Right renal pelvis (tissue), 4 donors: ENCODE results near the gene TPP2. TPM values are rescaled to one million over a fixed set of nuclear protein-coding genes. Genes with fewer than 3 reads are reported as not detected.

Experiments
- DNase-seq, 4 donors: peaks; one replicate each; pipeline ENCODE4 v3.0.0-alpha.2; 2013; ENCODE audit warnings: low read depth in 4 of 4, low spot score in 3 of 4, missing footprints in 1 of 4
- polyA plus RNA-seq, 4 donors: library from polyadenylated mRNA; unstranded; fragments of 120-200 nt; gene quantifications; one replicate each; pipeline ENCODE4 v1.2.1, GENCODE V29; 2013; ENCODE audit not compliant: insufficient read length in 4 of 4

The TPP2 gene
- polyA plus RNA-seq, 4 donors: 51.4 to 70.7 (median 61.4) TPM

DNA sequence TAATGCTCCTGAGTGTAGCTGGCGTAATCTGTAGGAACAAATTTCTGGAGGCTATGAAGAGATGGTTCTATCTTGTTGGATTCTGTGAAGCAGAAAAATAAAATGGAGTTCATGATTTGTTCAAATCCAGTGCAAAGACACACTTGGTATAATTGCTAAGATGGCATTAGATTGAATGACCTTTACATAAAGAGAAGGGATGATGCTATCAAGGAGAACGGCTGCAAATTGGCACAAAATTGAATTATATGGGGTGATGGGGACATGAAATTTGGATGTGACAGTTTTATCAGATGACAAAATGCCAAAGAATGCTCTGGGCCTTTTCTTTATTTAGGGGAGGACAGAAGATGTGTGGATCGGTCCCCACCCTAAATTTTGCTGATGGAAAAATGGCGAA is 94.1 kb downstream of the TPP2 start:
- no peak for DNase-seq

DNA sequence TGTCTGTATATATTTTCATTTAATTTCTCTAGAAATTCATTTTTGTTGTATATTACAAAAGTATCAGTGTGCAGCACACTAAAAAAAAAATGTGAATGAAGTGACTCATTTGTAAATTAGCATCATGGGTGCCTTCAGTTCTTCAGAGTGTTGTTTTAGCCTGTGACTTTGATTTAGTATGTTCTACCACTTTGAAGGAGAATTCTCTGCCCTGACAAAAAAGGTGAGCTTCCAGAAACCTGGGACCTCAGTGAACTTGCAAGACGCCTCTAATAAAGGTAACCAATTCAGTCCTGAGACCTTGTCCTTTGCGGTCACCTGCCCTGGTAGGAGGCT is 95.7 kb downstream of the TPP2 start:
- no peak for DNase-seq

DNA sequence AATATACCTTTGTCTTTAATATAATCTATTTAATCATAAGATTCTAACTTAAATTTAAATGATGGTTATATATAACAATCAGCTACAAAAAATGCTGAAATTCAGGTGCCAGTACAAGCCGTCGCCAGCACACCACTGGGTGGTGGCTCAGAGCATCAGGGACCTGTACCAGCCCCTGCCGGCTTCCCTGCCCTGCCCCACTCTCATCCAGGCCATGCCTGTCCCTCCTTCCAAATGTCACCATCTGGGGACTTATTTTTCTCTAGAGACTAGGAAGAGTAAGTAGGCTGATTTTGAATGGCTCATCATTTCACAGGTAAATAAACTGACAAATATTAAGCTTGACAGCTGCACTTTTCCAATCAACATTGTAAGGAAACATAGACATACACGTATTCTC is 96.5 kb downstream of the TPP2 start:
- DNase-seq: no peak

DNA sequence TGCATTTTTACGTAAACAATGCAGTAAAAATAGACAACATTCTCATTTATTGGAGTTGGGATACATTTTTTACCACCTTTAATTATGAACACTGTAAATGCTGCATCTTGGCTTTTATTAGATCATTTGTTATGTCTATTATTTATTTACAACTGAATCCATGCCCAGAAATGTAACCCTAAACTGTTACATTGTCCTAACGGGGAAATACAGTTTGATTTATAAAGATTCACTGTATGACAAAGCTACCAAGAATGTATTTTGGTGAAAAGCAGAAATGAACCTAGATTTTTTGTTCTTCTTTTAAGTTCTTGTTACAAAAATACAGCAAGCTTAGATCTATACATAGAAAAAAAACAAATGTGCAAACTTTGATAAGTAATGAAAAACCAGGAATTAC is 97.0 kb downstream of the TPP2 start:
- no peak for DNase-seq

DNA sequence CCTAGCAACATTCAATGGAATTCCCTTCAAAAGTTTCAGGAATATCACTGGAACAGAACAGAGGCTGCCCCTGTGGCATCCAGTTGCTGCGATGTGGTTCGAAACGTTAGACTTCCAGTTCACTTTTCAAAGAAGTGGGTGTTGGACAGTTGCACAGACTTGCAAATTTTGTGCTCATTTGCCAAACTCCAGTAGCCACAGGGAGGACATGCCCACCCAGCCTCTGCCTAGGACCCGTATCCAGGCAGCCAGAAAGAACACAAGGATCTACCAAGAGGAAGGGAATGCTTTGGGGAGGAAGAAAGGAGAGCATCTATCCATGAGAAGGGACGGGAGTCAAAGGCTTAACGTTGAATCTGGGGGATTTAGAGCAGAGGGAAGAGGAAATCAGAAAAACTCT is 98.2 kb downstream of the TPP2 start, which contains the start of gene METTL21C:
METTL21C (minus strand) TSS at position 108 of the 400 bp plus-strand sequence. CDS start 546 bp downstream, outside the sequence.
- DNase-seq: no peak

DNA sequence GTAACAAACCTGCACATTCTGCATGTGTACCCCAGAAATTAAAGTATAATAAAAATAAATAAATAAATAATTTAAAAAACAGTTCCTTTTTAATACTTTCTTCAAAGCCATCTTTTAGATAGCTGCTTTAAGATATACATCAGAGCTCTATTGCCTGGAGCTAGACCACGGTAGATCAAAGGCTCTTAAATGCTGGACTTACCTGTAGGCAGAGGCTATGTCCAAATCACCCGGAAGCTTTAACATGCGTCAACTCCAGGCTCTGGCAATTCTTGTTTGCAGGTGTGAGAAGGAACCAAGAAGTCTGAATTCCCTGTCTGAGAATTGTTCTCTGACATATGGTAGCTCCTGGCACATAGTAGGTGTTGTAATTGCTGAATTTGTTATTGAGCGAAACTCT is 99.7 kb downstream of the TPP2 start:
- no peak for DNase-seq

DNA sequence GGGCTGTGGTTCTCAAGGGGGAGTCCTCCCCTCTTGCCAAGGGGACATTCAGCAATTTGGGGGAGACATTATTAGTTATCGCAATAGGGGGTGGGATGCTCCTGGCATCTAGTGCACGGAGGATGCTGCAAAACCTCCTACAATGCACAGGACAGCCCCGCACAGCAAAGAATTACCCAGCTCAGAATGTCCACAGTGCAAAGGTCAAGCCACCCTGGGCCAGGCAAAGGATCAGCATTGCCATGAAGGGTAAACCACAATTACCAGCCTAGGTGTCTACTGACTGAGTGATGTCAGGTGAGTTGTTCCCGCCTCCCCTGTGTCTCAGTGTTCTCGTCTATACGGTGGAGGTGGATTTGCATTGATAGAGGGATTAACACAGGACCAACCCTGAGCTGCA is 100.5 kb downstream of the TPP2 start:
- no peak for DNase-seq

DNA sequence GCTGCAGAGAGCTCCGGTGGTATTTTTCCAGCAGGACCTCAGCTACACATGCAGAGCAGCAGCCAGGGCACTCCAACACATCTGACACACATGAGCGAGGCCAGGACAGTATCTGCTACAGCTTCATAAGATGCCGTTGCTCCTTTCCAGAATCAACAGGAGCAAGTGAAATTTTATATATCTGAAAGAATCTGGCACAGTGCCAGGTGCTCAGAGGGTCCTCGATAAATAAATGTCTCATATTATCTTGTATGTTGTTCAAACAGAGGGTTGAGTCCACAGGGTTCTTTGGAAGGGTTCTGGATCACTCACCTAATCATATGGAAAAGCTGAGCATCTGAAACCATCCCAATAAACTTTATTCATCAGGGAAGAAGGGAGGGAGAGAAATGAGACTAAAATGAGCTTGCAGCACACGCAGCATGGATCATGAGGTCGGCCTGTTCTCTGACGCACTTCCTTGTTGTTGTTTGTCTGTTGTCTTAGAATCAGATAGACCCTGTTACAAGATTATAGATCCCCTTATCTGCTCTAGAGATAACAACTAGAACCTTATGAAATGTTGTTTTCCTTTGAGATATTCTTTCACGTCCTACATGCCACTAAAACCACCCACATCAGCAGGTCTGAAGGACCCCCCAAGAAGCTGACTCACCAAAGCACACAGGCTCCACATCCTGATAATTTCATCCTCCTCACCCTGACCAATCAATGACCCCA is 101.3 kb downstream of the TPP2 start:
- no peak for DNase-seq

DNA sequence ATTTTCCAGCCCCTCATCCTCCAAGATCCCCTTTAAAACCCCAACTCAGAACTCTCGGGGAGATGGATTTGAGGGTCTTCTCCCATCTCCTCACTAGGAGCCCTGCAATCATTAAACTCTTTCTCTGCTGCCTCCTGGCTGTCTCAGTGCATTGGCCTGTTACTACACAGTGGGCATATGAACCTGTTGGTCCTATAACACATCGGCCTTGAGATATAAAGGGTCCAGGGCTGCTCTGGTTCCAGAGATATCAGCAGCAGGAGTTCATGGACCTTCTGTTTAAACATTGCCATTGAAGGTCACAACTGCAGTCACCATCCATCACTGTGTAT is 101.8 kb downstream of the TPP2 start:
- no peak for DNase-seq

DNA sequence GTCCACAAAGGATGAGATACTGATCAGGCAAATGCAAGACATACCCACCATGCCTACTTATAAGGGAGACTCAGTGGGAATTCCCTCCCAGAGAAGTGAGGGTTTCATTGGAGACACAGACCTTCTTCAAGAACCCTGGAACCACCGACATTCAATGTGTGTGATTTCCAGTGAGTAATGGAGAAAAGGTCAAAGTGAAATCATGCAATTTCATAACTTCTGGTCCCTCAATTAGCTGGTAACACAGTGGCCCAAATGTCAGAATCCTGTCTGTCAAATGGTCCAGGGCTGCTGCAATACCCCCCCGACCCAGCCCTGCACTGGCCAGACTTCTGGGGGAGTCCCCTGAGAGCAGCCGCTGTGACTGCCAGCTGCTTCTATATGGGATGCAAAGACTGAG is 102.7 kb downstream of the TPP2 start:
- no peak for DNase-seq

DNA sequence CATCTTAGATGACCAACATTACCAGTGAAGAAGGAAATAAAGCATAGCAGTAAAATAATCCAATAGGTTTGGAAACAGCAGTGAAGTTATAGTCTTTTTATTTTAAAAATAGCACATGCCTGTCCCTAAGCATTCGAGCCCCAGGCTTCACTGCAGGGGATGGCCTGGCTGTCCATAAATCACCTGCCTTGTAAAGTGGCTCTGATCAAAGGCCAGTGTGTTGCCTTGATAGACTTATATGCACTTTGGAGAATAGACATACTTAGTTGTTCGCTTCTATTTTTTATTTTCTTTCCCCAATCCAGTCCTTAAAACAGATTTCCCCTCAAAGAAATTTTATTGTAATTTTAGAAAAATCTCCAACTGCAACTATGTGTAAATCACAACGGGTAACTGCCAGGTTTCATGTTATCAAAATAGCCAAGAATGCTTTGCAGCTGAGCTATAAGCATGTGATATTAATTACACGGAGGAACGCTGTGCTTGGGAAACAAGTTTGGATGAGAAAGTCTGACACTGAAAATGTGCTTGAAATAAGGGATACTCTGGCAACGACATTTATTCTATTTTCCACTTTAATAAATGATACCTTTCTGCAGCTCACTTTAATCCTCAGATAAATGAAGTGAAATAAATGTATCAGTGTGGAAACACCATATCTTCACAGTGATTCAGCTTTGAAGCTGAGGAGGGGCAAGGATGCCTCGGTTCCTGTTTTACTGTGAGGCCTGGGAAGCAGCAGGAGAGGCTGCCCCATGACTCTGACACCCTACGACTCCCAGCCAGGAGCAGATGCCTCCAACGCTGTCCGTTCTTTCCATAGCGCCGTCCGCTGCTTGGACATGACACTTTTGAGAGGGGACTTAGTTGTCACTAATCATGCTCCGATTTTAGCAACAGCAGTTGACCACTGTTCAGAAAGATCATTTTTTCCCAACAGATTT is 103.6 kb downstream of the TPP2 start:
- DNase-seq: no peak

DNA sequence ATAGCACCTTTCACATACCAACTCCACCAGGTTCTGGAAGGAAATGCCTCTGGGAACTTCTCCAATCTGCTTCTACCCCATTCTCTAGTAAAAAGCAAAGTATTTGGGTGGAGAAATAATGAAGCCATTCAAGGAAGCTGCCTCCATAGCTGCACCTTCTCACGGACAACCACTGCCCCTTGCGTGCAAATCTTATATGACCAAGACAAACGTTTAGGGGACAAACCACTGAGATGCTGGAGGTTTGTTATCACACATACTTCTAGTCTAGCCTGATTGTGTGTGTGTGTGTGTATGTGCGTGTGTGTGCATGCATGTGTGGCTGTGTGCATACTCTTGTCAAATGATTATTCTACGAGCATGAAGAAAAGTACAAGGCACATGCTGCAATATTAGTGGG is 104.5 kb downstream of the TPP2 start:
- no peak for DNase-seq

DNA sequence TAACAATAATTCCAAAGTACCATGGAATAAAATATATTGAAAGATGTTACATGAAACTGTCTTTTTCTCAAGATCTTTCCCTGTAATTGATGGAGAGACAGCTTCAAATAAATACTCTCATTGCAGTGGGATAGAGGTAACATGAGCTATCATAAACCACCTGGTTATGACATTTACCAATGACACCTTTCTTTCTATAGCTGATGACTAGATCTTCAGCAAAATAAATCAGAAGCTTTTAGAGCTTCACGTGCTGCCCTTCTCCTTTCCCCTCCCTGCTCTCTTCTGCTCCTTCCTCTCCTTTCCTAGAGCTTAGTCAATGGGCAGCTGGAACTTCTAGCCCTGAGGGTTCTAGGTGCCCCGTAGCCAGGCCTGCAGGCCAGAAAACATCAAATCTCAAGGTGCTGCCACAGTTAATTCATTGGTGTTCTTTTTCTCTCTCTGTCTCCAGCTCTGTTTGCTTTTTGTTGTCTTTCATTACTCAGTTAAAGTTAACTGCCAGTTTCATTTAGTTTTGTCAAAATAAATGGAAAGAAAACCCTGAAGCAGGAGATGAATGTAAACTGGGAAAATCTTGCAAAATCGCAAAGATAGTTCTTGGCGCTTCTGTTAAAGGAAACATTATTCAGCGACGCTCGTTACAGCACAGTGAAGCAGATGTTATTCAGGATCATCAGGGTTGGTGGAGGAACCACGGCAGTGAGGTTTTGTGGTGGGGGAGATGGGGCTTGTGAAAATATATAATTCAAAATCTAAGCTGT is 106.4 kb downstream of the TPP2 start:
- DNase-seq: no peak

DNA sequence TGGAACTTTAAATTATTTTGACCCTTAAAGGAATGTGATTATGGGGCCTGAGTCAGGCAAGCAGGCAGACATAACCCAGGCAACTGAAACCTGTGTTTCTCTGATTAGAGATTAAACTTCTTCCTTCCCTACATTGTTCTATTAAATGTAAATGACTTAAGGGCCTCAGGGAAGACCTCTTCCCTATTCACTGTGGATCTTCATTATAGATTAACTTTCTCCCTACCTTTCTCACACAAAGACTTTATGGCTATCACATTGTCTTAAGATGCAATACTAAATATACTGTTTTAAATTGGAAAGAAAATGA is 106.9 kb downstream of the TPP2 start:
- DNase-seq: no peak

DNA sequence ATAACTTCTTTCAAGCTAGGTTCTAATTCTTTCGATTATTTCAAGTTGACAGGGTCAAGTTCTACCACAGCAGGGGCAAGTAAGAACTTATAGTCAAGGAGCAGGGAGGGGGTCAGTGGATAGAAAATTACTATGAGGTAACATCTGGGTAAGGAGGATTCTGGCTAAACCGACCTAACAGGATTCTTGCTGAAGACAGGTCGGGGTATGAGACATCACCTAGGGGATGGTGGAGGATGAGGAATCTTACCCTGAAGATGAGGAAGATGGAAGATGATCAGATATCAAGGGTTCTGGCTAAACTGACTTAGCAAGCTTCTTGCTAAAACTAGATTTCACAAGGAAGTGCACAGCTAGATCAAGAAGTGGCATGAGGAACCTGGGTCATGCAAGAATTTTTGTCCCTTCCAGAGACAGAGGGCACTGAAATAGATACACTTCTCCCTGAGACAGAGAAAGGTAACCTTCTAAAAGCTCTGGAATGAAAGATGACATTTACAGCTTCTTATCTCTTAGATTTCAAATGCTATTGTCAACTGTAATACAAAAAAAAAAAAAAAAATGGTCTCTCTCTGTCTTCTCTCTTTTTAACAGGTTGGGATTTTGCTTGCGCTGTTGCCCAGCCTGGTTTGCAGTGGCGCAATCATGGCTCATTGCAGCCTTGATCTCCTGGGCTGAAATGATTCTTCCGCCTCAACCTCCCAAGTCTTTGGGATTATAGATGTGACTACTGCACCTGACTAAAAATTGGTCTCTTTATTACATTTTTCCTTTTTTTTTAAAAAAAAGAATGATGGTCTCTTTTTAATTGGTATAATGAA is 107.7 kb downstream of the TPP2 start:
- DNase-seq: no peak

DNA sequence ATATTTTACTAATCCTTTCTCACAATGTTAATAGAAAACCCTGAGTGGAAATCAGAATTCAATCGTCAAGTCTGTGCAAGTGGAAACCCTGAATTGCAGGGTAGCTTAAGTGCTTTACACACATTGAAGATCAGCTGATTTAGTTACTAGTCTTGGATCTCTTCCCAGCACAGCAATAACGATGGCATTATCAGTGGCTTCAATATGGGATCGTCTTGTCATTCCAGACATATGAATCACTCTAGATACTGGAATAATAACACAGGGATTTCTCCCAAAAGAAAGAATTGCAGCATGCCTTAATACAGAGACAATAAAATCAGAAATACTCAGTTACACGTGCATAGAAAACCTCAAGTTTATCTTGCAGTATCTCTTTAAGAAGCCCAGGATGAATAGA is 110.7 kb downstream of the TPP2 start:
- no peak for DNase-seq

DNA sequence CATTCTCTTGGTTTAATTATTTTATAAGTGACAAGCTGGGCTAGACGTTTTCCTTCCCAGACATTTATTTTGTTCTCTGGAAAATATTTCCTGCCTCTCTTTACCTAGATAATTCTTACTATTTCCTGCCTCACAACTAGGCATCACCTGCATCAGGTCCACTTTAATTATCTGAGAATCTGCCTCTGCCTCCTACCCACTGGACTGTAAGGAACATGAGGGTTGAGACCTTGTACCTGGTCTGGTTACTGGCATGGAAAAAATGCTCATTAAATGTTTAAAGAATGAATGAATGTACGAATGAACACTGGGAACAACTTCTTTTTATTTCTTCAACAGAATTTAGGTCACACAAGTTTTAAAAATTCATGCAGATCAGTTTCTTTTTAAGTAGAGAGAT is 111.4 kb downstream of the TPP2 start:
- DNase-seq: no peak

DNA sequence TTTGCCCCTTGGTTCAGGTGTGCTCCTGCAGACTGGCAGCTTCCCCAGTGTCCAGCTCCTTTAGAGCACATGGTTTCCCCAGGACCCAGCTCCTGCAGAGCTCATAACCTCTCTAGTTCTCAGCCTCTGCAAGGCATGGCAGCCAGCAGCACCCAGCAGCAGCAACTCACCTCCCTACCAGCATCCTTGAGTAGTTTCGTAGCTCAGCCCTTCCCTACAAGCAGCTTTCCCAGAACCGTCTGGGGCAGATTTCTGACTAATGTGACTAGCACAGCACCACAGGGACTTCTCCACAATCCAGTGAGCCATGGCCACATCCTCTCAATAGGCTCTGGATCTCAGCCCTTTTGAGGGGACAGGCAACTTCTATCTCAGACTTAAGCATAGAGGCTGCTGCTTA is 112.2 kb downstream of the TPP2 start:
- no peak for DNase-seq

DNA sequence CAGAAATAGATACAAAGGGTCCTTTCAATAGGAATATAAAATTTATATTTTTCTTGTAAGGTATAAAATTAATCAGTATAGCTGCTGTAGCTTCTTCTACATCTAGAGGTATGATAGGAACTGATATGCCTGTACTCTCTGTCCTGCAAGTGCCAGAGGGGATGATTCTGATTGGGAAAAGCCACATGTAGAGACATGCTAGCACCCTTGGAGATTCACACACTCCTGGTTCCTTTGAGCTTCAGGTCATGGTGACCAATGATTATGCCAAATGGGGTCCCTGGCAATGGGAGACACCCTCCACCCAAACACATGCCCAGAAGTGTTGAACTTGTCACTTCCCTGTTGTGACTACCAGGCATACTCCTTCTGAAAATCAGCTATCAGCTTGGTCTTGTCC is 112.8 kb downstream of the TPP2 start:
- no peak for DNase-seq

DNA sequence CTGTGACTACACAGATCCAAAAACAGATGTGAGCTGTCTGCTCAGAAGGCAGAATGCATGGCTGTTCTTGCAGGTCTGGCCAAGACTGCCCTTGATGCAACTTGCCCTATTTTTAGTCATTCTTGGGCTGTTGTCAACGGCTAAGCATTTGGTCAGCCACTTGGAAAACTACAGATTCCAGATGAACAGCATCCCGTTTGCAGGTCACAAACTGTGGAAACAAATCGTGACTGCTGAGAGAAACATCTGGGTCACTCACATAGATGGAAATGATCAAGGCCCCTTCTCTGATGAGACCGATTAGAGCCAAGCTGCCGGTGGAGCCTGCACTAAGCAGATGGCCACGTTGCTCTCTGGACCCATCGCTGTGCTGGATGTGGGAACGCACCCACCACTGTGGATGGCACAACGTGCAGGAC is 113.5 kb downstream of the TPP2 start:
- no peak for DNase-seq

DNA sequence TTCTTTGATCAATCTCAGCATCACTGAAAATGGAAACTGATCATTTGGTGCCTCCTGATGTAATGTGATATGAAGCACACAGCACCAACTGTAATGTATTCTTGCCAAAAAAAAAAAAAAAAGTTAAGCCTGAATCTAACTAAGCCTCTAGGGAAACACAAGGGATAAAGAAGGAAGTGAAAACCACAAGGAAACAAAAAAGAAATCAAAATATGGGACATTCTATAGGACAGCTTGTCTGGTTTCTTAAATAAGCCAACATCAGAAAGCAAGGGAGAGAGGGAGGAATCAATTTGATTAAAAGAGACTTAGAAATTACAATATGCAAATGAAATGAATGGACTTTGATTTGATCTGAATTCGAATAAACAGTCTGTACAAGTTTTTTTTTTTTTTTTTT is 118.7 kb downstream of the TPP2 start:
- DNase-seq: no peak
